ENCODE results near the gene KCTD2. TPM values are rescaled to one million over a fixed set of nuclear protein-coding genes. Genes with fewer than 3 reads are reported as not detected.
A peak's percentile ranks its signal among the peaks of the same experiment; 100 is the strongest.

The KCTD2 gene
- total RNA-seq, 2 experiments from 2014 or later, result 16.8 to 19.1 TPM

DNA sequence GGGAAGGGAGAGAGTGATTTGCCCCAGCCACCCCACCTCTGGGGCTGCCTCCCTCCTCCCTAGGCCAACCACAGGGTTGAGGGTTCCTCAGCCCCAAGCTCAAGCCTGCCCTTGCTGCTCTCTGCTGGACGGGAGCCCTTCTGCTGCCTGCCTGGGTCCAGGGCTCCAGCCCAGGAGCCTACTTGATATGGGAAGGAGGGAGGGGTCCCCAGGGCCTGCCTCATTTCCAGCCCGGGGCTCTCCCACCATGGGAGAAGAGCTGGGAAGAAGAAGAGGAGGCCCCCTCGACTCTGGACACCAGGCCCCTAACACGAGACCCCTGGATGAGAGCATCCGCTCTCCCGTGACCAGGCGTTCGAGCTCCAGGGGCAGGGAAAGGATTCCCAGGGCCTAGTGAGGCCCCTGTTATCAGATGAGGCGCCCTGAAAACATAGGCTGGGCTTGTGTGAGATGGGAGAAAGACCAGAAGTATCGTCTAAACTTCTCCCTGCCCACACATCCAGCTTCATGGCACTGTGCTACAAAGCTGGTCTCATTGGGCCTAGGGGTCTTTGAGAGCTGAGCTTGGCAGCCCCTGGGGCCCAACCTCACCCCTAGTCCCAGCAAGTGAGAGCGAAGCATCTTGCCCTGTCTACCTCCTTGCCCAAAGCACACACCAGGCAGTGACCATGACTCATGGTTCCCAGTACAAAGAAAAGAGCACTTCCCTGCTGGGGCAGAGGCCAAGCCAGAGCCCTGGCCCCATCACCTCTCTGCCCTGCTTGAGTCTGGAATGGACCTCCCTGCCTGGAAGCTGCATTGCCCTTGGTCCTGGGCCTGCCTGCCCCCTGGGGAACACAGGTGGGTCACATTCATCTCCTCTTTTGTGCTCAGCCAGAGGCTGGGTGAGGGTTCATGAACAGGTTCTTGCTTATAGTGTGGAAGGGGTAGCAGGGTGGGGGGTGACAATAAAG lies 41.7 kb downstream of the KCTD2 start:
- CTCF ChIA-PET, result interaction anchor here (0.7 to 2.5 kb wide), 13 partner anchors 9 to 173 kb away, joined by 3 to 9 read pairs (median 3); partner anchors contain the start of genes MRPS7, NT5C and SUMO2
- ATAC-seq (peak; percentile 4), DNase-seq (no peak)
- no peaks in the 10 kb centered on the region for H3K36me3 Mint-ChIP-seq
- peaks cover 31% of the 10 kb centered on the region for H3K4me1 Mint-ChIP-seq
- H3K27me3 Mint-ChIP-seq, result no peaks in the 10 kb centered on the region
- H3K27ac Mint-ChIP-seq, result no peak overlapping the region
- H3K4me3 Mint-ChIP-seq, result peak overlapping the region; percentile 66
- no peaks in the 10 kb centered on the region for H3K9me3 Mint-ChIP-seq (ENCODE audit: low read depth)

DNA sequence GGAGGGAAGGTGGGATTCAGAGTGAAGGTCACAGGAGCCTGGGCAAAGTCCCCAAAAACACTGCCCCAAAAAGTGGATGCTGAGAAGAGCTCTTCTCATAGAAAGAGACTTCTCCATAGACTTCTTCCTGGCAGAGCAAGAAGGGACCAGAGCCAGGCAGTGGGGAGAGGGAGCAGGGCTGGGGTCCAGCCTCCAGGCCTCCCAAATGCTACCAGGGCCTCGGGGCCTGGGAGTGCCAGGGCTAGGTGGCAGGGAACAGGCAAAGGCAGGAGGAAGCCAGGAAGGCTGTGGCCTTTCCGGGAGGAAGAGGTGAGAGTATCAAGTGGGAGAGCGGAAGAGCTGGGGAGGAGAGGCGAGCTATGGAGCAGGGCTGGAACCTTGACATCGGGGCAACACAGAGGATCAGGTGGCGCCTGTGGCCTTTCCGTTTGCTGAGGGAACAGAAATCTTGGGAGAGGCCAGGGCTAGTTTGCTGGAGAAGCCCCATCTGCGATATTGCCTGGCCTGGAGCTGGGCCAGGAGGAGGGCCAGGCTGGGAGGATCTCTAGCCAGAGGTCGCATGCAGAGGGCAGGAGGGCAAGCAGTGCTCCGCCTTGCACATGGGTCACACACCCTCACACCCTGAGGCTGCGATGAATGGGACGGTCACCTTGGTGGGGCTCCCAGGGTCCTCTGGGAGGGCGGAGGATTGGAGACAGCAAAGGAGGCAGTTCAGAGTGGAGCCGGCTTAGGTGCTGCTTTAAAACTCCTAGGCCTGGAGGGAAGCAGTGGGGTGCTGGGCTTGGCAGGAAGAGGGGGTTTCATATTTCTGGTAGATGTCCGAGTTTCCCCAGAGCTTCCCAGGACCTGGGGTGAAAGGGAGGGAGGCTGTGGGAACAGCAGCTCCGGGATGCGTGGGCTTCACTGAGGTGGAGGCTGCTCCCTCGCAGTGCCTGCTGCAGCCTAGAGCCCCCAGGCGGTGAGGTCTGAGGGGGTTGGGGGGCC lies 44.1 kb downstream of the KCTD2 start:
- Mint-ChIP-seq H3K27me3 (no peaks in the 10 kb centered on the region), H3K9me3 (ENCODE audit: low read depth) (no peaks in the 10 kb centered on the region), H3K27ac (no peak overlapping the region), H3K4me3 (no peak overlapping the region), H3K36me3 (no peaks in the 10 kb centered on the region), H3K4me1 (peaks cover 20% of the 10 kb centered on the region)
- no peak for DNase-seq
- CTCF ChIA-PET, result interaction anchor here (1.0 kb wide), 1 partner anchor 15 kb away, joined by 4 read pairs; no protein-coding TSS in a partner anchor
- ATAC-seq, result no peak

DNA sequence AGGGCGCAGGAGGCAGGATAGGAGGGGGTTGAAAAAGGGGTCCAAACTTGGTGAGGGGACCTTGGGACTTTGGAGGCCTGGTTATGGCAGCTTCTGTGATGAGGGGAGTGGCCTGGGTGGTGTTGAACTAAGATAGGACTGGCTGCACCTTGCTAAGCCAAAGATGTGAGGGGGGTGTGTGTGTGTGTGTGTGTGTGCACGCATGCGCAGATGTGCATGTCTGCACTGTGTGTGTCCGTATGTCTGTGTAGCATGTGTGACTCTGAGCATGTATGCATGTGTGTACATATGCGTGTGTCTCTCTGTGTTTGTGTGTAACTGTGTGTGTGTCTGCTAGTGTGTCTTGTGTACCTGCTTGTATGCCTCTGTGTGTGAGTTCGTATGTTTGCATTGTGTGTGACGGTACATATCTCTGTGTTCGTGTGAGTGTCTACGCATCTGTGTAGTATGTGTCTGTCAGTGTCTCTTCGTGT lies 44.9 kb downstream of the KCTD2 start:
- CTCF ChIA-PET, result no interaction called here
- no peak for DNase-seq
- H3K27ac Mint-ChIP-seq, result no peak overlapping the region
- H3K36me3 Mint-ChIP-seq, result no peaks in the 10 kb centered on the region
- no peak for ATAC-seq
- H3K9me3 Mint-ChIP-seq (ENCODE audit: low read depth), result no peaks in the 10 kb centered on the region
- peaks cover 15% of the 10 kb centered on the region for H3K4me1 Mint-ChIP-seq
- no peak overlapping the region for H3K4me3 Mint-ChIP-seq
- no peaks in the 10 kb centered on the region for H3K27me3 Mint-ChIP-seq

DNA sequence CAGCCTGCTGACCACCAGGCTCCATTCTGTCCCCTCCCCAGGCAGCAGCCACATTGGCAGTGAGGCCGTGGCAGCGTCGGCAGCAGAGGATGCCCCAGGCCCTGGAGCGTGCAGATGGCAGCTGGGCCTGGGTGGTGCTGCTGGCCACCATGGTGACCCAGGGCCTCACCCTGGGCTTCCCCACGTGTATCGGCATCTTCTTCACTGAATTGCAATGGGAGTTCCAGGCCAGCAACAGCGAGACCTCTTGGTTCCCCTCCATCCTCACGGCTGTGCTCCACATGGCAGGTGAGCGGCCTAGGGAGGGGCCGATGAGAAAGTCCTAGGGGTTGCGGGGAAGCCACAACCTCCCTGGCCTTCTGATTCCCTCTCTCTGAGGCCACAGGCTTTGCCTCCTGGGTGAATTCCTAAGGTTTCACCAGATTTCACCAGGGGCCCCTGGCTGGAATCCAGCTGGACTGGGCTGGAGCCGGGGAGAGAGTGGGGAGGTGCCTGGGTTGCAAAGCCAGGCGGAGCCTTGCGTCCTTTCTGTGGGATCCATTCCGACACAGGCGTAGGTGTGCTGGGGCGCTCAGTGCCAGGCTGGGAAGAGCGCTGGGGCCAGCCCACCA lies 46.6 kb downstream of the KCTD2 start:
- Mint-ChIP-seq H3K4me1 (peaks cover 8% of the 10 kb centered on the region), H3K9me3 (ENCODE audit: low read depth) (no peaks in the 10 kb centered on the region), H3K27ac (no peak overlapping the region), H3K36me3 (no peaks in the 10 kb centered on the region), H3K27me3 (no peaks in the 10 kb centered on the region), H3K4me3 (no peak overlapping the region)
- ATAC-seq (no peak), DNase-seq (no peak)
- CTCF ChIA-PET, result interaction anchor here (0.8 kb wide), 1 partner anchor 13 kb away, joined by 3 read pairs; no protein-coding TSS in a partner anchor

DNA sequence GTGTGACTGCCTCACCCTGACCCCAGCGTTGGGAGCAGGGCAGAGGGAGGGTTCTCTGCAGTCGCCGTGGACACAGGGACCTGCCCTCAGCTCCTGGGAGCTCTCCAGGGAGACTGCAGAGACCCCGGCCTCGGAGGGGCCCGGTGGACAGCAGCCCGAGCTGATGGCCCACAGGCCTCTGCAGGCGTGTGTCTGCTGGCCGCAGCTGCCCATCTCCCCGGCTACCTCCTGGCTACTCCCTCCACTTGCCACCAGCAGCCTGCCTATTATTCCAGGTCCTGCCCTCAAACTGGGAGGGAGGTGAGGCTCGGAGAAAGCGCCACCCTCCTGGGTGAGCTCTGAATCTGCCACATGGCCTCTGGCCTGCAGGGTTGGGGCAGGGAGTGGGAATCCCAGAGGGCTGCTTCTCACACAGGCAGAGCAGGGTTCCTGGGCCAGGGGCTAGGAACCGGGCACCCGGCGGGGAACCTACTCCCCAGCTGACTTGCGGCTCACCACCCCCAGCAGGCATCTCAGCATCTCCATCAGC lies 47.9 kb downstream of the KCTD2 start:
- Mint-ChIP-seq H3K4me3 (no peak overlapping the region), H3K36me3 (no peaks in the 10 kb centered on the region), H3K27ac (no peak overlapping the region), H3K4me1 (no peaks in the 10 kb centered on the region), H3K9me3 (ENCODE audit: low read depth) (no peaks in the 10 kb centered on the region), H3K27me3 (no peaks in the 10 kb centered on the region)
- CTCF ChIA-PET, result interaction anchor here (2.9 kb wide), 1 partner anchor 11 kb away, joined by 6 read pairs; no protein-coding TSS in a partner anchor
- no peak for DNase-seq
- ATAC-seq, result no peak

DNA sequence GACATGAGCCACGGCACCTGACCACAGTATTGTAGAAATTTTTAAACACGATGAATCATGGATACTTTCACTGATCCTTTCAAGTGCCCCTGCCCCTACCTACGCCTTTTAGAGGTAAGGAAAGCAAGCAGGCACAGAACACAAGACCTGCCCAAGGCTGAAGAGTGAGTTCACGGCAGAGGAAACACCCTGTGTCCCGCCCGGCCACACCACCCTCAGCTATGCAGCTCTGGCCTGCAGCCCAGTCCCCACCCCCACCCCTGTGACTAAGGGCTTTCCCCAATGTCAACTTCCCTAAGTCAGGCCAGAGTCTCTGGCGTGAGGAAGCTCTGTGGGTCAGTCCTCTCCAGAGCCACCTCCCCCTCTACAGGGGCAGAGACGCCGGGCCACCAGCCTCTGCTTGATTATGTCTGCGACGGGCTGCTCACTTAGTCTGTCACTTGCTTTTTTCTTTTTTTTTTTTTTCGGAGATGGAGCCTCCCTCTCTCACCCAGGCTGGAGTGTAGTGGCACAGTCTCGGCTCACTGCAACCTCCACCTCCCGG lies 49.1 kb downstream of the KCTD2 start:
- DNase-seq, result no peak
- H3K27me3 Mint-ChIP-seq, result no peaks in the 10 kb centered on the region
- H3K36me3 Mint-ChIP-seq, result no peaks in the 10 kb centered on the region
- H3K9me3 Mint-ChIP-seq (ENCODE audit: low read depth), result no peaks in the 10 kb centered on the region
- CTCF ChIA-PET, result interaction anchor here (2.9 kb wide), 1 partner anchor 10 kb away, joined by 6 read pairs; no protein-coding TSS in a partner anchor
- H3K4me1 Mint-ChIP-seq, result no peaks in the 10 kb centered on the region
- no peak overlapping the region for H3K27ac Mint-ChIP-seq
- H3K4me3 Mint-ChIP-seq, result no peak overlapping the region
- ATAC-seq, result no peak

DNA sequence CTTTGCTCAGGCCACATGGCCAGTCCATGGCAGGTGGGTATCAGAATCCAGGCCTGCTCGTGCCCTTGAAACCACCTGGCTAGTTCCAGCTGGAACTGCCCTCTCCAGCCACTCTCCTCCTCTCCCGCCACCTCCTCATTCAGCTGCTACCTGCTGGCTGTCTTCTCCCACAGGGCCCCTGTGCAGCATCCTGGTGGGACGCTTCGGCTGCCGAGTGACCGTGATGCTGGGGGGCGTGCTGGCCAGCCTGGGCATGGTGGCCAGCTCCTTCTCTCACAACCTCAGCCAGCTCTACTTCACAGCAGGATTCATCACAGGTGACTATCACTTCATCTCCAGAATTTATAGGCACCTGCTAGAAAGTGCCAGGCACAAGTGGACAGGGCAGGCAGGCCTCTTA lies 50.8 kb downstream of the KCTD2 start:
- no peaks in the 10 kb centered on the region for H3K9me3 Mint-ChIP-seq (ENCODE audit: low read depth)
- DNase-seq (no peak), ATAC-seq (no peak)
- no peaks in the 10 kb centered on the region for H3K4me1 Mint-ChIP-seq
- H3K4me3 Mint-ChIP-seq, result no peak overlapping the region
- H3K36me3 Mint-ChIP-seq, result no peaks in the 10 kb centered on the region
- H3K27me3 Mint-ChIP-seq, result peaks cover 3% of the 10 kb centered on the region
- CTCF ChIA-PET, result interaction anchor here (1.1 to 1.5 kb wide), 2 partner anchors 14 to 16 kb away, joined by 3 to 4 read pairs; no protein-coding TSS in a partner anchor
- no peak overlapping the region for H3K27ac Mint-ChIP-seq

DNA sequence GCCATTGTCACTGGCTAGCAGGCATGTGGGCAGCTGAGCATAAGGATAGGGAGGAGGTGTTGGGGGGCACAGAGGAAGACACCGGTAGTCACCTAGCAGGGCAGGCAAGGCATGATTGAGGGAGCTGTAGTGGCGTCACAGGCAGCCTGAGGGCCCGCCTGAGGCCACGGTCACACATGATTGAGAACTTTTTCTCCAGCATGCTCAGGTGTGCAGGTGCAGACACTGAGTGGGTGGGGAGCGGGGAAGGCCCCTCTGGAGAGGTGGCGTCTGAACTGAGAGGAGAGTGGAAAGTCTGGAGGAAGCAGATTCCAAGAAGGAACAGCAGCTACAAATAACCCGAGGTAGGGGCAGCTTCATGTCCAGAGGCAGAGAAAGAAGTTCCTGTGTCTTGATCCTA lies 51.8 kb downstream of the KCTD2 start:
- CTCF ChIA-PET, result interaction anchor here (1.0 to 1.5 kb wide), 3 partner anchors 15 to 39 kb away, joined by 3 read pairs; no protein-coding TSS in a partner anchor
- Mint-ChIP-seq H3K27me3 (peaks cover 3% of the 10 kb centered on the region), H3K27ac (no peak overlapping the region)

DNA sequence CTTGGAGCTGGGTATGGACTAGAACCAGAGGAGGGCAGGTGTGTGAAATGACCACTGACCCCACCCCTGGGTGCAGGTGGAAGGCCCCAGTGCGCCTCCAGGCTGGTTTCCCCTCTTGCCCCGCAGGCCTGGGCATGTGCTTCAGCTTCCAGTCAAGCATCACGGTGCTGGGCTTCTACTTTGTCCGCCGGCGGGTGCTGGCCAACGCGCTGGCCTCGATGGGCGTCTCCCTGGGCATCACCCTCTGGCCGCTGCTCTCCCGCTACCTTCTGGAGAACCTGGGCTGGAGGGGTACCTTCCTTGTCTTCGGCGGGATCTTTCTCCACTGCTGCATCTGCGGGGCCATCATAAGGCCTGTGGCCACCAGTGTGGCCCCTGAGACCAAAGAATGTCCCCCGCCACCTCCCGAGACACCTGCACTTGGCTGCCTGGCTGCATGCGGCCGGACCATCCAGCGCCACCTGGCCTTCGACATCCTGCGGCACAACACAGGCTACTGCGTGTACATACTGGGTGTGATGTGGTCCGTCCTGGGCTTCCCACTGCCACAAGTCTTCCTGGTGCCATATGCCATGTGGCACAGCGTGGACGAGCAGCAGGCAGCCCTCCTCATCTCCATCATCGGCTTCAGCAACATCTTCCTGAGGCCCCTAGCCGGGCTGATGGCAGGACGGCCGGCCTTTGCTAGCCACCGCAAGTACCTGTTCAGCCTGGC lies 53.0 kb downstream of the KCTD2 start:
- CTCF ChIA-PET, result interaction anchor here (1.4 to 4.0 kb wide), 2 partner anchors 14 to 40 kb away, joined by 3 to 17 read pairs; no protein-coding TSS in a partner anchor
- no peak for ATAC-seq
- no peaks in the 10 kb centered on the region for H3K9me3 Mint-ChIP-seq (ENCODE audit: low read depth)

More for the DNA sequence above, 51.8 kb downstream of the KCTD2 start:
- Mint-ChIP-seq H3K4me1 (no peaks in the 10 kb centered on the region), H3K36me3 (no peaks in the 10 kb centered on the region), H3K4me3 (no peak overlapping the region), H3K9me3 (ENCODE audit: low read depth) (no peaks in the 10 kb centered on the region)
- ATAC-seq (no peak), DNase-seq (no peak)

DNA sequence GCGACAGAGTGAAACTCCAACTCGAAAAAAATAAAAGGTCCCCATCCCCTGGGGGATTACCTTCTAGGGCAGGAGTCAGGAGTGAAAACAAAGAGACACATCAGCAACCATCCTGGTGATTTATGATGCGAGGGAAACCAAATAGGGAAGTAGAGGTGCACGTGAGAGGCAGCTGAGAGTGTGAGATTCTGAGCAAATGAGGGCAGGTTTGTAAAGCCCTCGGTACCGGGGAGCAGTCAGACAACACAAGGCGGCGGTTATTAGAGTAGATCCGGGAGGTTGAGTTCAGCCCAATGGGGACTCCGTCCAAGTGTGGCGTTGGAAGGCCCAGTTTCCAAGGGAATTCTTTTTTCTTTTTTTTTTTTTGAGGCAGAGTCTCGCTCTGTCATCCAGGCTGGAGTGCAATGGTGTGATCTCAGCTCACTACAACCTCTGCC lies 55.4 kb downstream of the KCTD2 start:
- H3K27ac Mint-ChIP-seq, result no peak overlapping the region
- H3K4me3 Mint-ChIP-seq, result no peak overlapping the region
- H3K27me3 Mint-ChIP-seq, result peaks cover 3% of the 10 kb centered on the region
- DNase-seq (no peak), ATAC-seq (no peak)
- H3K9me3 Mint-ChIP-seq (ENCODE audit: low read depth), result no peaks in the 10 kb centered on the region
- H3K36me3 Mint-ChIP-seq, result no peaks in the 10 kb centered on the region
- H3K4me1 Mint-ChIP-seq, result peaks cover 3% of the 10 kb centered on the region
- CTCF ChIA-PET, result interaction anchor here (4.0 kb wide), 1 partner anchor 12 kb away, joined by 17 read pairs; no protein-coding TSS in a partner anchor

More for the DNA sequence above, 53.0 kb downstream of the KCTD2 start:
- Mint-ChIP-seq H3K27me3 (peaks cover 3% of the 10 kb centered on the region), H3K36me3 (no peaks in the 10 kb centered on the region), H3K27ac (no peak overlapping the region), H3K4me3 (no peak overlapping the region), H3K4me1 (no peaks in the 10 kb centered on the region)
- DNase-seq, result no peak

DNA sequence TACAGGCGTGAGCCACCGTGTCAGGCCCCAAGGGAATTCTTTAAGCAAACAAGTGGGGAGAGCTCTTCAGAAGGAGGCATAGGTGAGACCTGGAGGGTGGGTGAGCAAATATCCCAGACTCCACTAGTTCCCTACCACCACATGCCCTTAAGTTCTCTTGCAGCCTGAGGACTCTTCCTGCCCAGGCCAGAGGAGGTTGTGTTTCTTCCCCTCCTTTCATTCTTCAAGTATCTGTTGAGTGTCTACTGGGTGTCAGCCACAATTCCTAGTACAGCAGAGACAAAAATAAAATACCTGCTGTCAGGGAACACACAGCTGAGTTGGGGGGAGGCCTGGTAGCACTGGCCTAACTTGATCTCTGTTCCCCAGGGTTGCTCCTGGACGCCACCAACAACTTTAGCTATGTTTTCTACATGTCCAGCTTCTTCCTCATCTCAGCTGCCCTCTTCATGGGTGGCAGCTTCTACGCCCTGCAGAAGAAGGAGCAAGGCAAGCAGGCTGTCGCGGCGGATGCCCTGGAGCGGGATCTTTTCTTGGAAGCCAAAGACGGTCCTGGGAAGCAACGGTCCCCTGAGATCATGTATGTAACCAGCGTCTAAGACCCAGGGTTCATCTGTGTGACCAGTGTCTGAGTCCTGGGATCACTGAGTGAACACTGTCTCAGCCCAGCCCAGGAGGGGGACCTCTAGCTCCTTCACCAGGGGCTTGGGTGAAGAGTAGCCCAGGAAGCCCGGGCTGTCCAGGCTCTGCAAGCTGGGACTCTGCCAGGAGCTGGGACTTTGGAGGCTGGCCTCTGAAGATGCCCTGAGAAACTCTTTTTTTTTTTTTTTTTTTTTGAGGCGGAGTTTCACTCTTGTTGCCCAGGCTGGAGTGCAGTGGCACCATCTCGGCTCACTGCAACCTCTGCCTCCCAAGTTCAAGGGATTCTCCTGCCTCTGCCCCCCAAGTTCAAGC lies 56.9 kb downstream of the KCTD2 start:
- ATAC-seq, result no peak
- no peak overlapping the region for H3K27ac Mint-ChIP-seq
- CTCF ChIA-PET, result interaction anchor here (1.2 to 4.3 kb wide), 6 partner anchors 10 to 146 kb away, joined by 3 to 28 read pairs (median 16); no protein-coding TSS in a partner anchor

More for the DNA sequence above, 56.9 kb downstream of the KCTD2 start:
- Mint-ChIP-seq H3K4me3 (no peak overlapping the region), H3K4me1 (peaks cover 7% of the 10 kb centered on the region), H3K27me3 (peaks cover 3% of the 10 kb centered on the region), H3K36me3 (no peaks in the 10 kb centered on the region), H3K9me3 (ENCODE audit: low read depth) (no peaks in the 10 kb centered on the region)
- DNase-seq, result no peak
